DOHH2 (cell line): Measurements from ENCODE around the gene EPB42.

Experiments
- H3F3A ChIP-seq: fragments of 200-600 bp; sonication (generic), shearing (Covaris generic); 2 replicates; pipeline ENCODE4 v1.6.0; 2016; ENCODE audit warnings: antibody characterized with exemption, mild to moderate bottlenecking; ENCODE audit not compliant: control insufficient read depth, insufficient read depth
- H3K27ac ChIP-seq: fragments of 200-600 bp; sonication (generic); 2 replicates; pipeline ENCODE4 v1.5.1; 2014; ENCODE audit warnings: low read depth, mild to moderate bottlenecking, low read length, moderate library complexity
- H3K27me3 ChIP-seq: fragments of 200-600 bp; sonication (generic); 2 replicates; pipeline ENCODE4 v1.6.1; 2014; ENCODE audit warnings: mild to moderate bottlenecking, low read length, mixed read lengths; ENCODE audit not compliant: control insufficient read depth
- H3K36me3 ChIP-seq: fragments of 200-600 bp; sonication (generic); 2 replicates; pipeline ENCODE4 v1.6.1; 2014; ENCODE audit warnings: mild to moderate bottlenecking, low read length, moderate library complexity, mixed read lengths; ENCODE audit not compliant: control insufficient read depth
- H3K4me1 ChIP-seq: fragments of 200-600 bp; sonication (generic); 2 replicates; pipeline ENCODE4 v1.6.1; 2014; ENCODE audit warnings: mild to moderate bottlenecking, low read length, mixed read lengths; ENCODE audit not compliant: control insufficient read depth
- H3K4me2 ChIP-seq: fragments of 200-600 bp; sonication (generic); 2 replicates; pipeline ENCODE4 v1.6.0; 2014; ENCODE audit warnings: mild to moderate bottlenecking, low read length, moderate library complexity
- H3K4me3 ChIP-seq: fragments of 200-600 bp; sonication (generic); 2 replicates; pipeline ENCODE4 v1.5.1; 2014; ENCODE audit warnings: mild to moderate bottlenecking, low read length, mixed read lengths
- H3K79me2 ChIP-seq: fragments of 200-600 bp; sonication (generic); 2 replicates; pipeline ENCODE4 v1.6.1; 2014; ENCODE audit warnings: mild to moderate bottlenecking, low read length, mixed read lengths; ENCODE audit not compliant: control insufficient read depth
- H3K9me2 ChIP-seq: fragments of 200-600 bp; sonication (generic); replicated peaks from 2 replicates; pipeline ENCODE4 v1.6.1; 2014; ENCODE audit warnings: mild to moderate bottlenecking, low read length, mixed read lengths; ENCODE audit not compliant: control insufficient read depth
- H3K9me3 ChIP-seq: fragments of 200-600 bp; sonication (generic); 2 replicates; pipeline ENCODE4 v1.6.1; 2014; ENCODE audit warnings: antibody characterized with exemption, low read length, mixed read lengths; ENCODE audit not compliant: control insufficient read depth, insufficient read depth
- H4K20me1 ChIP-seq: fragments of 200-600 bp; sonication (generic); 2 replicates; pipeline ENCODE4 v1.6.0; 2014; ENCODE audit warnings: low read depth, mild to moderate bottlenecking, antibody characterized with exemption, low read length, moderate library complexity; ENCODE audit not compliant: control insufficient read depth, insufficient read depth
- CTCF ChIP-seq: fragments of 200-600 bp; sonication (generic); IDR thresholded peaks from one replicate; pipeline ENCODE4 v1.5.1; 2014; ENCODE audit warnings: antibody characterized with exemption, mild to moderate bottlenecking, low read depth, low read length; ENCODE audit not compliant: poor library complexity, severe bottlenecking
- EZH2phosphoT487 ChIP-seq: fragments of 200-600 bp; sonication (generic); IDR thresholded peaks from 2 replicates; pipeline ENCODE4 v1.6.1; 2017; ENCODE audit warnings: borderline replicate concordance, mild to moderate bottlenecking, antibody characterized with exemption, low read length, moderate library complexity, mixed read lengths

EPB42 gene

GRCh38 chr15:43267439-43267838 is 46.6 kb upstream of the EPB42 start:
- H3F3A ChIP-seq = no peaks in the 10 kb centered on the region
- H3K27ac ChIP-seq = no peak overlapping the region
- H3K36me3 ChIP-seq = no peaks in the 10 kb centered on the region
- H3K4me2 ChIP-seq = no peak overlapping the region
- H3K27me3 ChIP-seq = peaks cover 19% of the 10 kb centered on the region
- no peaks in the 10 kb centered on the region for H4K20me1 ChIP-seq
- H3K9me2 ChIP-seq = no peaks in the 10 kb centered on the region
- peaks cover 16% of the 10 kb centered on the region for H3K4me1 ChIP-seq
- no peak overlapping the region for H3K4me3 ChIP-seq
- no peak for TF ChIP-seq CTCF
- H3K9me3 ChIP-seq = peaks cover 3% of the 10 kb centered on the region; the same call in 1 of the 2 replicates
- H3K79me2 ChIP-seq = no peaks in the 10 kb centered on the region

- TF ChIP-seq CTCF (no peak), EZH2phosphoT487 (no peak)
- no peaks in the 10 kb centered on the region for H3K9me3 ChIP-seq
- H3K79me2 ChIP-seq = no peaks in the 10 kb centered on the region
- H3K4me2 ChIP-seq = no peak within 1 kb of the TSS
- no peaks in the 10 kb centered on the region for H3F3A ChIP-seq
- H3K36me3 ChIP-seq = no peaks in the 10 kb centered on the region
- no peak within 1 kb of the TSS for H3K27ac ChIP-seq
- peaks cover 16% of the 10 kb centered on the region for H3K4me1 ChIP-seq
- H3K9me2 ChIP-seq = no peaks in the 10 kb centered on the region
- no peak within 1 kb of the TSS for H3K4me3 ChIP-seq
- no peaks in the 10 kb centered on the region for H4K20me1 ChIP-seq
- H3K27me3 ChIP-seq = peaks cover 19% of the 10 kb centered on the region
Measured at GRCh38 chr15:43266834-43267233, 46.0 kb upstream of the EPB42 start, which contains the start of gene TGM5. TGM5 (minus strand) TSS chr15:43266928; CDS start chr15:43266849, 79 bp downstream.

DNA sequence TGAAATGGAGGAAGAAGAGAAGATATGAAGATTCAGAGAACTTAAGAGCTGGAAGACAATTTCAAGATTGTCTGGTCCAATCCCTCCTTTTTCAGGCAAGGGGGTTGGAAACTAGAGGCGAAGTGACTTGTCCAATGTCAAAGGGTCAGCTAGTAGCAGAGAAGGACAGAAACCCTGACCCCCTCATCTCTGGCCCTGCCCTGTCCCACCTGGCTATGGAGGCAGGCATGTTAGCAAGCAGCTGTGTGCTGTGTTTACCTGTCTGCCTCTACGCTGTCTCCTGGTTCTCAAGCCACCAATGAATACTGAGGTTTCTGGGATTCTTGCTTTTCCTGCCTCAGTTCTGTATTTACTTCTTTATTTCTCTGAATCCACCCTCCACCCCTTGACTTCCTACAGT is 45.6 kb upstream of the EPB42 start:
- no peak overlapping the region for H3K4me2 ChIP-seq
- H3K9me2 ChIP-seq = no peaks in the 10 kb centered on the region
- H3F3A ChIP-seq = no peaks in the 10 kb centered on the region
- H3K4me1 ChIP-seq = peaks cover 16% of the 10 kb centered on the region
- no peak for TF ChIP-seq EZH2phosphoT487
- no peak for TF ChIP-seq CTCF
- no peaks in the 10 kb centered on the region for H4K20me1 ChIP-seq
- H3K4me3 ChIP-seq = no peak overlapping the region
- no peaks in the 10 kb centered on the region for H3K36me3 ChIP-seq
- H3K9me3 ChIP-seq = no peaks in the 10 kb centered on the region
- H3K79me2 ChIP-seq = no peaks in the 10 kb centered on the region
- H3K27ac ChIP-seq = no peak overlapping the region
- peaks cover 19% of the 10 kb centered on the region for H3K27me3 ChIP-seq
